Measurements from ENCODE around the gene ARSJ.

GRCh38 chr4:114026447-114026846, 47.0 kb upstream of the ARSJ start:
- TF ChIP-seq EZH2 (IDR thresholded peaks at IDR 0.05; ENCODE audit: low read depth, unreplicated experiment): no peak
- TF ChIP-seq, protein P1, sequence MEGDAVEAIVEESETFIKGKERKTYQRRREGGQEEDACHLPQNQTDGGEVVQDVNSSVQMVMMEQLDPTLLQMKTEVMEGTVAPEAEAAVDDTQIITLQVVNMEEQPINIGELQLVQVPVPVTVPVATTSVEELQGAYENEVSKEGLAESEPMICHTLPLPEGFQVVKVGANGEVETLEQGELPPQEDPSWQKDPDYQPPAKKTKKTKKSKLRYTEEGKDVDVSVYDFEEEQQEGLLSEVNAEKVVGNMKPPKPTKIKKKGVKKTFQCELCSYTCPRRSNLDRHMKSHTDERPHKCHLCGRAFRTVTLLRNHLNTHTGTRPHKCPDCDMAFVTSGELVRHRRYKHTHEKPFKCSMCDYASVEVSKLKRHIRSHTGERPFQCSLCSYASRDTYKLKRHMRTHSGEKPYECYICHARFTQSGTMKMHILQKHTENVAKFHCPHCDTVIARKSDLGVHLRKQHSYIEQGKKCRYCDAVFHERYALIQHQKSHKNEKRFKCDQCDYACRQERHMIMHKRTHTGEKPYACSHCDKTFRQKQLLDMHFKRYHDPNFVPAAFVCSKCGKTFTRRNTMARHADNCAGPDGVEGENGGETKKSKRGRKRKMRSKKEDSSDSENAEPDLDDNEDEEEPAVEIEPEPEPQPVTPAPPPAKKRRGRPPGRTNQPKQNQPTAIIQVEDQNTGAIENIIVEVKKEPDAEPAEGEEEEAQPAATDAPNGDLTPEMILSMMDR (conservative IDR thresholded peaks at IDR 0.05; ENCODE audit: low read depth in 2 of 2): no peak
- no peak for TF ChIP-seq POLR2AphosphoS5 (IDR thresholded peaks at IDR 0.05; ENCODE audit: low read depth)
- no peak for TF ChIP-seq EZH2phosphoT487 (IDR thresholded peaks at IDR 0.05; ENCODE audit: unreplicated experiment)
- no peak for TF ChIP-seq STAT1 (IDR thresholded peaks at IDR 0.05; ENCODE audit: unreplicated experiment)
- no peak for TF ChIP-seq REST (IDR thresholded peaks at IDR 0.05; ENCODE audit: unreplicated experiment)
- TF ChIP-seq CREB1 (CRISPR knock-in tag; IDR thresholded peaks at IDR 0.05; ENCODE audit: low read depth): no peak
- TF ChIP-seq ZNF331 (CRISPR knock-in tag; IDR thresholded peaks at IDR 0.05; ENCODE audit: low read depth): no peak
- TF ChIP-seq JUNB (IDR thresholded peaks at IDR 0.05; ENCODE audit: unreplicated experiment): no peak

All from GM23338 (cell line).